Fibroblast of the aortic adventitia (primary cell): Measurements from ENCODE around the gene SCLY. TPM values are rescaled to one million over a fixed set of nuclear protein-coding genes. Genes with fewer than 3 reads are reported as not detected.

Experiments
- DNase-seq: peaks from one replicate; pipeline ENCODE4 v3.0.0-alpha.2; 2010; ENCODE audit warnings: low read depth
- H3K4me3 ChIP-seq: 2 replicates; pipeline ENCODE4 v1.5.1; 2011; ENCODE audit warnings: low read depth, mild to moderate bottlenecking, control low read depth, low read length, moderate library complexity
- total RNA-seq: library from RNA; depleted of rRNA; stranded (reverse); fragments of >200 nt; gene quantifications from 2 replicates; pipeline ENCODE4 v1.2.3, GENCODE V29; 2012; ENCODE audit warnings: low replicate concordance
- TF ChIP-seq, protein P1 (sequence below): IDR thresholded peaks from 2 replicates; pipeline ENCODE4 v1.5.1; 2011; ENCODE audit warnings: mild to moderate bottlenecking, low read length, control low read depth, inconsistent platforms; ENCODE audit not compliant: insufficient read depth

The SCLY gene
- total RNA-seq, 1 donor, result 13.0 TPM

DNA sequence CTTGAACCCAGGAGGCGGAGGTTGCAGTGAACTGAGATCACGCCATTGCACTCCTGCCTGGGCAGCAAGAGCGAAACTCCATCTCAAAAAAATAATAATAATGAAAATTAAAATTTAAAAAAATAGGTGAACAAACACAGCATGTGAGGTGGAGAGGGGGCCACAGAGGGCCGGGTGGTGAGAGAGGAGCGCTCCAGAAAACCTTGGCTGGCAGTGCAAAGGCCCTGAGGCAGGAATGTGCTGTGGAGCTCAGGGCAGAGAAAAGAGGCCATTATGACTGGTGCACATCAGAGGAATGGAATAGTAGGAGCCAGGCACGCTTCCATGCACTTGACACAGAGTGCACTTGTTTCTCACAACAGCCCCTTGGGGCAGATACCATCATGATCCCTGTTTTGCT, 21.6 kb upstream of the SCLY start:
- DNase-seq, result no peak
- H3K4me3 ChIP-seq, result no peak overlapping the region
- TF ChIP-seq, protein P1, sequence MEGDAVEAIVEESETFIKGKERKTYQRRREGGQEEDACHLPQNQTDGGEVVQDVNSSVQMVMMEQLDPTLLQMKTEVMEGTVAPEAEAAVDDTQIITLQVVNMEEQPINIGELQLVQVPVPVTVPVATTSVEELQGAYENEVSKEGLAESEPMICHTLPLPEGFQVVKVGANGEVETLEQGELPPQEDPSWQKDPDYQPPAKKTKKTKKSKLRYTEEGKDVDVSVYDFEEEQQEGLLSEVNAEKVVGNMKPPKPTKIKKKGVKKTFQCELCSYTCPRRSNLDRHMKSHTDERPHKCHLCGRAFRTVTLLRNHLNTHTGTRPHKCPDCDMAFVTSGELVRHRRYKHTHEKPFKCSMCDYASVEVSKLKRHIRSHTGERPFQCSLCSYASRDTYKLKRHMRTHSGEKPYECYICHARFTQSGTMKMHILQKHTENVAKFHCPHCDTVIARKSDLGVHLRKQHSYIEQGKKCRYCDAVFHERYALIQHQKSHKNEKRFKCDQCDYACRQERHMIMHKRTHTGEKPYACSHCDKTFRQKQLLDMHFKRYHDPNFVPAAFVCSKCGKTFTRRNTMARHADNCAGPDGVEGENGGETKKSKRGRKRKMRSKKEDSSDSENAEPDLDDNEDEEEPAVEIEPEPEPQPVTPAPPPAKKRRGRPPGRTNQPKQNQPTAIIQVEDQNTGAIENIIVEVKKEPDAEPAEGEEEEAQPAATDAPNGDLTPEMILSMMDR, result no peak

DNA sequence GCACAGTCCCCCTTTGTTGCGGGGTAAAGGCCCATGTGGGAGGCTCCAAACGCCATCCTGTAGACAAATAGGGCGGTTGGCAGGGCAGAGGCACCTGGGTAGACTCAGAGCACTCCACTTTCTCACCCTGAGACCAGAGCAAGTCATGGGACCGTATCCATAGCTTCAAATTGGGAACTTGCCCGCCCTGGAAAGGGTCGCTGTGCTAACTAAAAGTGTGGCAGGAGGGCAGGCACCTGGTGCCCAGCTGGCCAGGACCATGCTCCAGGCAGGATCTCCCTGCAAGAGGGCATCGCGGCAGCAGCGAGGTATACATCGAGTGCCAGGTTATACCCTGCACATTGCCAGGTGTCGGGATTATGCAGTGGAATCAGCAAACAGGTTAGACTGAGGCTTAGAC, 20.8 kb upstream of the SCLY start:
- no peak for DNase-seq
- TF ChIP-seq, protein P1, result no peak
- H3K4me3 ChIP-seq, result no peak overlapping the region

DNA sequence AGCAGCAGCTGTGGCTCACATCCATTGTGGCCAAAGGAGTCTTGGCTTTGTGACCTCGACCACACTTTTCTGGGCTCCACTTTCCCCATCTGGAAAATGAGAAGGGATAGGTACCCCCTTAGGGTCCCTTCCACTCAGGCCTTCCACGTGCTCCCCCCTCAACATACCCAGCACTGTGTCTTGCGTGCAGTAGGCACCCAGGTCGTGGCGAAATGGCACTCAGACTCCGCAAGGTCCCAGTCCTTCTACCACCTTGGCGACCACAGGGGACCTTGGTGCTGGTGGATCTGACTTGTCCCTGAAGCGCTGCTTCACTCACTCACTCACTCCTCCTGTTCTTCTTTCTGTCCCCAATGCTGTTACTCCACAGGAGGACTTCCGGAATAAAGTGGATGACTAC, 19.9 kb upstream of the SCLY start:
- TF ChIP-seq, protein P1, result no peak
- H3K4me3 ChIP-seq, result no peak overlapping the region
- DNase-seq, result no peak

DNA sequence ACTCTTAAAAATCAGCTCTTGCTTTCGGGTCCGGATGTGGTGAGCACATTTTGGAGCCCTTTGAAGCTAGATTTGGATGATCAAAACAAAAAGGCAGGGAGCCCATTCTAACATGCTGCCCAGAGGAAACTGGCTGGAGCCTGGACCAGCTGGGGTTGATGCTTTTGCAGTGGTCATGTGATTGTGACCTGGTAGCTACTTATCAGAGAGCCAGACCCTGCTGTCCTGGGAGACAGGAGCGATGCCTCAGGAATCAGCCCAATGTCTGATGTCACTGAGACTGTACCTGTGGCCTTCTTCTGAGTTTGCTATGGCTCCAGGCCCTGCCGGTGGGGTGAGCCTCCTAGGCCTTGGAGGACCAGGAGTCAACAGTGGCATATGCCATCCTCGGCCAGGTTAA, 18.7 kb upstream of the SCLY start:
- H3K4me3 ChIP-seq, result no peak overlapping the region
- TF ChIP-seq, protein P1, result no peak
- no peak for DNase-seq

DNA sequence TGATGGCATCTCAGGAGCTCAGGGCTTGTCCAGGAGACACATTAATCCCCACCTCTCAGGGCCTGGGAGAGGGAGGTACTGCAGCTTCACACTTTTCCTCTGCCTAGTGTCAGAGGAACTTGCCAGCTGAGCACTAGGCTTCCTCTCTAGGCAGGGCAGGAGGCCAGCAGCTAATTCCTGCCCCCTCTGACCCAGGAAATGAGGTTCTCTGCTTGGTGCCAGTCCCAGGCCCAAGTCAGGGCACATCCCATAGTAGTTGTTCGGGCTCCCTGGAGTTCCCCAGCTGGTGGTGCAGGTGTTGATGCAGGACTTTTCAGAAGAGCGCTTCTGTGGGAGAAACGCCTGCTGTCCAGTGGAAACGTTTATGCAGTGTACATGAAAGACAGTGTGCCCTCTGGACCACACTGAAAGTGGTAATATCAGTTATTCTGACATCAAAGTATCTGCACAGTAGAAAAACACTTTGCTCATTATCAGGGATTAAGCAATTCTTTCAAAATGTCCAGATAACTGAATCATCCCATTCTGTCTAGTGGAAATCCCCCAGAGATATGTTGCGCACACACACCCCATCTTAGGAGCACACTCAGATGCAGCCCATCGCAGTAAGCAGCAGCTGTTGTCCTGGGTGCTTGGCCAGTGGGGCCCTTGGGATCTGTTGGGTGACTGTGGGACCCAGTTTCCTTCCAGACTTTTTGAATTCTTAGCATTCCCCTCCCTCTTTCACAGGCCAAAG, 17.8 kb upstream of the SCLY start:
- DNase-seq, result no peak
- no peak overlapping the region for H3K4me3 ChIP-seq
- TF ChIP-seq, protein P1, result no peak

DNA sequence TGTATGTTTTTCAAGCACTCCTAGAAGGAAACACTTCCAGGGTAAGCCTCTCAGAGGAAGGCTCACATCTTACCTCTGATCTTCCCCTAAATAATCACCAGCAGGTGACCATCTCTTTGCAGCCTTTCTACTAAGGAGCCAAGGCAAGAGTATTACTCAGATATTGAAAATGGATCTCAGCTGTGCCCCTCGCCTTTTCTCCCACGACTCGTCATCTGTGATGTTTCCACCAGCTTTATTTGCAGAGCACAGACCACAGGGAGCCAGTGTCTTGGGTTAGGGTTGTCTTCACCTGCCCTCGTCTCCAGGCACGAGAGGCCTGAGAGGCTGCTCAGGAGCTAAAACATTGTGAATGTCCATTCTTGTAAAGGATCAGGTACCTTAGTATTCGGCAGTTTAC, 16.9 kb upstream of the SCLY start:
- H3K4me3 ChIP-seq, result no peak overlapping the region
- DNase-seq, result no peak
- TF ChIP-seq, protein P1, result no peak

DNA sequence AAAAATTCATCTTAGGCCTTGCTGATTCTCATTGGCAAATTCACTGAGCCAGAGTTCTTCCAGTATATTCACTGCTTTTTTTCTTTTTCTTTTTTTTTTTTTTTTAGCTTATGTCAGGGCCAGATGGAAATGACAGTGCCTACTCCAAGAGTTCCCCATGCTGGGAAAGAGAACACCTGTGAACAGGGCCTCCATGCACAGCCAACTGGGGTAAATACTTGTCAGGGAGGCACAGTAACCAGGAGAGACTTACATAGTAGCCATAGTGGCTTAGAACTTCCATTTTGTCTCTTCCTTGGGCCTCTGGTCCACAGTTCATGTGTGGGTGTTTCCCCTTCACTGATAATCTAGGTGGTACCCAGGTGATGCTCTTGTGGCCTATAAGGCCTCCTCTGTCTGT, 15.2 kb upstream of the SCLY start:
- no peak overlapping the region for H3K4me3 ChIP-seq
- DNase-seq, result no peak
- TF ChIP-seq, protein P1, result no peak
